ENCODE data around the gene DENND1C.

DENND1C gene

GRCh38 chr19:6478815-6479214, 2.8 kb downstream of the DENND1C start:
- DNase-seq (ENCODE audit: low read depth): no peak

DNA sequence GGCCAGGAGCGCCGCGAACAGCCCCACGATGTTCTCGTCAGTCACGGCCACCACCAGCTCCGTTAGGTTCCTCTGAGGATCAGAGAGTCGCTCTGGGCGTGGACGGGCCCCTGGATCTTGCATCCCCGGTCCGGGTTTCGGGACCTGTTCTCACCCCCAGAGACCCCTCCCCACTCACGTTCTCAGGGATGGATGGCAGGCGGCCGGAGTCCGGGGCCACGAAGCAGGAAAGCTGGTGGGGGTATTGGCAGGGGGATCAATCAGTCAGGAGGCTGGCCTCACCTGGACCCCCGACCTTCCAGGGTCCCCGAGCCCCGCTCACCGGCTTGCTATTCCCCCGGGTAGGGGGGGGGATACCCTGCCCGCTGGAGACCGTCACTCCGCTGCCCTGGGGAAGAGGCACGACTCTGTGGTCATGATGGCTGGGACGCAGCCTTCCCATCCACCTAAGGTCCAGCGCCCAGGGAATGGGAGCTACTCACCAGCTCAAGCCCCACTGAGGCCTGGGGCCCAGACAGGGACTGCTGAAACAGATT, 4.6 kb downstream of the DENND1C start:
- no peak for DNase-seq (ENCODE audit: low read depth)

DNA sequence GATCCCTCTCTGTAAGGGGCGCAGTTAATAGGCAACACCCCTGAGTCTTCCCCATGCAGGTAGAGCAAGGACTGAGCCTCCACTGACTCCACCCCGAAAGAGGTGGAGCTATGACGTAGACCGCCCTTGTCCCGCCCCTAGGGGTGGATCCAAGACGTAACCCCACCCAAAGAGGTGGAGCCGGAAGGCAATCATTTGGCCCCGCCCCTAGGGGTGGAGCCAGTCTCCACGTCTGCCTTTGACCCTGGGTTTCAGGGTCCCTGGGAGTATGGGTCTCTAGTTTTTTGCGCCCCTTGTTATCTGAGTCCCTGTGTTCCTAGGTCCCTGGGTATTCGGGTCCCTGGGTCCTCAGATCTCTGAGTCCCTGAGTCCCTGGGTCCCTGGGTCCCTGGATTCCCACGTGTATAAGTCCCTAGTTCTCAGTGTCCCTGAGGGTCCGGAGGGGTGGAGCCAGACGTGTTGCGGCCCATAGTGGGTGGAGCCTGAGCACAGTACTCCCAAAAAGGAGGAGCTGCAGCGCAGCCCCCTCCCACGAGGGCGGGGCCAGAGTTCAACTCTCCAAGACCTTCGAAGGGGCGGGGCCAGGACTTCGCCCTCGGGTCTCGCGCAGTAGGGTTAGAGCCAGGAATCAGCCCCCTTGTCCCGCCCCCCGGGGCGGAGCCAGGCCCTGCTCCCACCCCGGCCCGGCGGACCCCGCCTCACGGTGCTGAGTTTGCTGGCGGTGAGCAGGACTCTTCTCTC, 5.3 kb downstream of the DENND1C start:
- peak; percentile 45 for DNase-seq (ENCODE audit: low read depth)

DNA sequence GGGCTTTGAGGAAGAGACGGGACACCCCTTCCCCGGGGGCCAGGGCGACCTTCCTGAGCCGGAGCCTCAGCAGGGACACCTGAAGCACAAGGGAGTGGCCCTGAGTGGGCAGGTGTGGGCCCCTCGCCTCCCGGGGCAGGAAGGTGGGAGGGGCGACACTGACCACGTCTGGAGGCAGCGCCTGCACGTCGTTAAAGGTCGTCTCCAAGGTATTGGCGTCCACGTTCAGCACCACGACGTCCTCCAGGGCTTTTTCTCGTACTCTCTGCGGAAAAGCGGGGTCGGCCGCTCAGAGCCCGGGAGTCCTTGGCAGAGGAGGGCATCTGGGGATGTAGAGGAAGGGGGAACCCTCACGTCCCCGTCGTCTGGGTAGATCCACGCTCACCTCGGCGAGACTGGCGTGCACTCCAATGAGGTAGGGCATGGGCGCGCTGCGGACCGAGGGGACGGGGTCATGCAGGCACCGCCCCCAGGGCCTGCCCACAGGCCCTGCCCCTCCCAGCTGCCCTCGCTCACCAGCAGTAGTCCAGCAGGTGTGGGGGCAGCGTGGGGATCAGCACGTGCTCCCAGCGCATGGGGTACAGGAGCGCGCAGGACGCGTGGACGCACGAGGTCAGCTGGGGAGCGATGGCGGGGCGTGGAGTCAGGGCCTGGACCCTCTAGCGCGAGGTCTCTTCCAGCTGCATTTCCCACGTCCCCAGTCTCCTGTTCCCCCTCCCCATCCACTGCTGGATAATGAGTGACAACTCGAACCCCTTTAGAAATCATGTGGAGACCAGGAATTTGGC, 6.1 kb downstream of the DENND1C start:
- no peak for DNase-seq (ENCODE audit: low read depth)

DNA sequence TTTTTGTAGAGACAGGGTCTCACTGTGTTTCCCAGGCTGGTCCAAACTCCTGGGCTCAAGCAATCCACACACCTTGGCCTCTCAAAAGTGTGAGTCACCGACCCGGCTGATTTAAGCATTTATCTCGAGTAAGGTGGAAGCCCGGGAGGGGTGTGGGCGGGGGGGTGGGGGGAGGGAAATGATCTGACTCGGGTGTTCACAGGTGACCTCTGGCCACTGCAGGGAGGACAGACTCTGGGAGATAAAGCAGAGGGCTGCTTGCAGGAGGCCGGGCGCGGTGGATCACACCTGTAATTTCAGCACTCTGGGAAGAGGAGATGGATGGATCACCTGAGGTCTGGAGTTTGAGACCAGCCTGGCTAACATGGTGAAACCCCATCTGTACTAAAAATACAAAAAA, 7.9 kb downstream of the DENND1C start:
- DNase-seq (ENCODE audit: low read depth): no peak

DNA sequence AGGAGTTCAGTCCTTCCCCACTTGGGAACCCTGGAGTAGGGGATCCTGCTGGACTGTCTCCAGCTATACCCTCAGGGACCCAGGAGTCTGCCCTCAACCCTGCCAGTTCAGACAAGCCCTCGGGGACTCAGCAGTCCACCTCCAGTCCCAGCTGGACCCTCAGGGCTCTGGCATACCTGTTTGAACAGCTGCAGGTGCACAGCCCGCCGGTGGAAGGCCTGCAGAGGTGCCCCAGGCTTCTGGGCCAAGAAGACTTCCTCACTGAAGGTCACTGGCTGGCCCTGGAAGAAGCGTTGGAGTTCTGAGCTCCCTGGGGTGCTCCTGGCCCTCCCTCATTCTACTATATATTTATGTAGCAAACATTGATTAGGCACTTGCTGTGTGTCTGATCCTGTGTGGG, 8.9 kb downstream of the DENND1C start:
- no peak for DNase-seq (ENCODE audit: low read depth)

- no peak for DNase-seq (ENCODE audit: low read depth)
Measured at GRCh38 chr19:6471076-6471475, 10.5 kb downstream of the DENND1C start.

DNA sequence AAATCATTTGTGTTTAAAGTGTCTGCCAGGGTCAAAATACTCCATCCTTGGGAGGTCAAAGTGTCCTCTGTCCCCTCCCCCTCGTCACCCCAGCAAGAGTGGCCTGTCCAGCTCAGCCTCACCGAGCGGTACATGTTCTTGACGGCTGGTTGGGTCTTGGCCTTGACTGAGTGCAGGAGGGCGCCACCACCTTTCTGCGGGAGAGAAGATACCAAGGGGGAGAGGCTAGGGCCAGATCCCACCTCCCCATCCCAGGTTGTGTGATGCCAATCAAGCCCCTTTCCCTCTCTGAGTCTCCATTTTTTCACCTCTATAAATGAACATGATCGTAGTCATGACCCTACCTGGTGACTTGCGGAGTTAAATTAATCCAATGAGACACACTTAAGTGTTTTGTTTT, 11.4 kb downstream of the DENND1C start:
- DNase-seq (ENCODE audit: low read depth): no peak

DNA sequence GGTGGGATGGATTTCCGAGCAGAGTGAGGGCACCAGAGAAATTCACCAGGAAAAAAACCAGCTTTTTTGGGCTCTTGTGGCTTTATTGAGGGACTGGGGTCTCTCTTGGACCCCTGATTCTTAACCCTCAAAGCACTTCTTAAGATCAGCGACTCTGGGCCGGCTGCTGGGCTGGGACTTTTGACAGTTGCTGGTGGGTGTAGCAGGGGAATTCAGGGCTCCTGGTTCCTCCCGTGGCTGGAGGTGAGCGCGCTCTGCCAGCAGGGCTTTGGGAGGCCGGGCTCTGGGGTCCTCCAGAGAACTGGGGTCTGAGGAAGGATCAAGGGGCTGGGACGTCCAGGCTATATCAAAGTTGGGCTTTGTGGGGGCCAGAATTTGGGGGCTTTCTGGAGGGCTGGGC, 14.2 kb downstream of the DENND1C start:
- DNase-seq (ENCODE audit: low read depth): no peak

GRCh38 chr19:6466526-6467248, 14.9 kb downstream of the DENND1C start:
- DNase-seq (ENCODE audit: low read depth): no peak

DNA sequence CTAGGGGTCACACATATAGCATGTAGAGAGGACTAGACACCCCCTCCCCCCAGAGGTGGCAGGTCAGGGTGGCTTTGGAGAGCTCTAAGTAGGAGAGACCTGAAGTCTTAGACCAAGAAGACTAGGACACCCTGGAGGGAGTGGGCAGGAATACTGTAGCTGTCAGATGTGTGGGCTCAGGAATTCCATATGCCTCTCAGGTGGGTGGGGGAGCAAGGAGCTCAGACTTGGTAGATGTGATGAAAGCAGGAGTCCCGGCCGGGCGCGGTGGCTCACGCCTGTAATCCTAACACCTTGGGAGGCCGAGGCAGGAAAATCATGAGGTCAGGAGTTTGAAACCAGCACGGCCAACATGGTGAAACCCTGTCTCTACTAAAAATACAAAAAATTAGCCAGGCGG, 15.9 kb downstream of the DENND1C start:
- DNase-seq (ENCODE audit: low read depth): no peak

GRCh38 chr19:6465006-6465405, 16.6 kb downstream of the DENND1C start:
- DNase-seq (ENCODE audit: low read depth): no peak

- DNase-seq (ENCODE audit: low read depth): no peak
Measured at GRCh38 chr19:6464070-6464873, 17.3 kb downstream of the DENND1C start, which contains the start of gene CRB3. TSS of gene CRB3 (plus strand) at chr19:6464271. CDS start at chr19:6464702, 431 bp downstream.

GRCh38 chr19:6460099-6460884, 21.3 kb downstream of the DENND1C start:
- peak; percentile 91 for DNase-seq (ENCODE audit: low read depth)

DNA sequence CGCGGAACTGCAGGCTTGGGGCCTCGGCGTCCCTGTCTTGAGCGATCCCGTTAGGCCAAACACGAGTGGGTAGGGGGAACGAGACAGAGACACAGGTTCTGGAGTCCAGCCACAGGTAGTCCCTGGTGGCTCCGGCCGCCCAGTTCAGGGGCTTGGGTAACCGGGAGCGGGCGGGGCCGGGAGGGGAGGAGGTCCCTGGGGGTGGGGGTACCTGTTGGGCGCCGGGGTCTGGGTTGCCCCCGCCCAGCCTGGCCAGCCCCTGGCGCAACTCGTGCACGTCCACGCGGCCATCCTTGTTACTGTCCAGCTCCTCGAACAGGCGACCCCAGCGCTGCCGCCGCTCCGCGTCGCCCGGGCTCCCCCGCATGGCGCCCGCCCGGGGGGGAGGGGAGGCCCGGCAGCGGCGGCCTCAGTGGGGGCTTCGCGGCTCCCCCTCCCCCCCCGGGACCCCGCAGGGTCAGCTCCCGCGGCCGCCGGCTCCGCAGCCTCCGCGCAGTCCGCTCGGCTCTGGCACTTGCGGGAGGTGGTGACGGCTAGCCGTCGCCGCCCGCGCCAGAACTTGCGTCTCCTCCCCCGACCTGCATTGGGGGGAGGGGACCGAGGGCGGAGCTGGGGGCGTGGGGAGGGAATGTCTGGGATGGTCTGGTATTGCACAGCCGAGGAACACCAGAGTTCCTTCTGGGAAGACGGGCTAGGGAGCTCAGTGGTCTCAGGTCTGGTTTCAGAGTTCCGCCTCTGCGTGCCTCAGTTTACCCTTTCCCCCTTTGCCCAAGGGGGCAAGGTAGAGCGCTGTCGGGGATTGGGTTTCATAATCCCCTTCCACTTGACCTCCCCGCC, 22.1 kb downstream of the DENND1C start, which contains the start of gene SLC25A23:
SLC25A23 (minus strand) TSS at position 531 of the 837 bp plus-strand sequence; CDS start at position 367, 164 bp downstream.
- DNase-seq (ENCODE audit: low read depth): no peak

- no peak for DNase-seq (ENCODE audit: low read depth)
Measured at GRCh38 chr19:6458695-6459261, 22.8 kb downstream of the DENND1C start.

- no peak for DNase-seq (ENCODE audit: low read depth)
Measured at GRCh38 chr19:6457958-6458694, 23.5 kb downstream of the DENND1C start.

DNA sequence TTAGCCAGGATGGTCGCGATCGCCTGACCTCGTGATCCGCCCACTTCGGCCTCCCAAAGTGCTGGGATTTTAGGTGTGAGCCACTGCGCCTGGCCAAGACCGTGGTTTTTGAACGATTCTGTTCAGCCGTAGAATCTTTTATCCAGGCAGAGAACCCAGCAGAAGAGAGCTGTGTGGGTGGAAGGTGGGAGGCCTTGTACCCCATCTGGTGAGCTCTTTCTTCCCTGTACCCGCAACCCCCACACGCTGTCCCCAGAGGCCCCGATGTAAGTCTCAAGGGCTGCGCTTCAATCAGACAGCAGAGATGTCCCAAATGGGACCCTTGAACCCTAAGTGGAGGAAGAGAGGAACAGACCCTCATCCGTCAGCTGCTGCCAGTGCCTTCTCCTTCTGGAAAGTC, 25.7 kb downstream of the DENND1C start:
- no peak for DNase-seq (ENCODE audit: low read depth)

Data from stimulated activated CD8-positive, alpha-beta memory T cell treated with anti-CD3 and anti-CD28 coated beads, Interleukin-7, amount 100 ng/mL, for 24 hours (primary cell).